Measurements from ENCODE around the gene AGAP1. TPM values are rescaled to one million over a fixed set of nuclear protein-coding genes. Genes with fewer than 3 reads are reported as not detected.

The AGAP1 gene
- polyA plus RNA-seq, 5 donors: 14.7 to 19.2 (median 18.4) TPM

- DNase-seq: no peak
Observed at GRCh38 chr2:235960011-235960715, 466.3 kb downstream of the AGAP1 start.

- no peak for DNase-seq
Observed at GRCh38 chr2:235960716-235961640, 467.1 kb downstream of the AGAP1 start.

GRCh38 chr2:235961711-235962110 is 467.9 kb downstream of the AGAP1 start:
- no peak for DNase-seq

GRCh38 chr2:235963853-235964577 is 470.2 kb downstream of the AGAP1 start:
- DNase-seq: no peak

- no peak for DNase-seq
Observed at GRCh38 chr2:235964787-235965390, 471.0 kb downstream of the AGAP1 start.

- no peak for DNase-seq
Observed at GRCh38 chr2:235966396-235966795, 472.6 kb downstream of the AGAP1 start.

- no peak for DNase-seq
Observed at GRCh38 chr2:235966932-235967757, 473.3 kb downstream of the AGAP1 start.

GRCh38 chr2:235968155-235968554 is 474.3 kb downstream of the AGAP1 start:
- no peak for DNase-seq

- DNase-seq: no peak
Observed at GRCh38 chr2:235968616-235969324, 474.9 kb downstream of the AGAP1 start.

GRCh38 chr2:235970204-235971040 is 476.6 kb downstream of the AGAP1 start:
- DNase-seq: no peak

GRCh38 chr2:235976516-235976915 is 482.7 kb downstream of the AGAP1 start:
- no peak for DNase-seq

- DNase-seq: no peak
Observed at GRCh38 chr2:235976956-235977355, 483.1 kb downstream of the AGAP1 start.

GRCh38 chr2:235977445-235977844 is 483.6 kb downstream of the AGAP1 start:
- DNase-seq: no peak

GRCh38 chr2:235978022-235978421 is 484.2 kb downstream of the AGAP1 start:
- DNase-seq: no peak

GRCh38 chr2:235979037-235979436 is 485.2 kb downstream of the AGAP1 start:
- no peak for DNase-seq

GRCh38 chr2:235979753-235980435 is 486.1 kb downstream of the AGAP1 start:
- no peak for DNase-seq

GRCh38 chr2:235981631-235982030 is 487.8 kb downstream of the AGAP1 start:
- DNase-seq: no peak

- DNase-seq: no peak
Observed at GRCh38 chr2:235983016-235983415, 489.2 kb downstream of the AGAP1 start.

GRCh38 chr2:235984552-235984951 is 490.7 kb downstream of the AGAP1 start:
- DNase-seq: no peak
